H1 (cell line): Measurements from ENCODE around the gene TMIGD3. TPM values are rescaled to one million over a fixed set of nuclear protein-coding genes. Genes with fewer than 3 reads are reported as not detected.

Experiments
- CTCF ChIA-PET: fragments of 300-600 bp; sonication (Branson Sonifier 250); formaldehyde crosslinking; loops from one replicate; lab custom pipeline; 2021; ENCODE audit not compliant: partially characterized antibody; lab: Charles Lee
- POLR2A ChIA-PET: fragments of 300-600 bp; sonication (Branson Sonifier 250); formaldehyde crosslinking; loops from one replicate; lab custom pipeline; 2021; ENCODE audit warnings: inconsistent platforms; ENCODE audit not compliant: partially characterized antibody; lab: Charles Lee
- DNase-seq, 2 experiments: peaks; one replicate each; pipeline versions ENCODE4 v3.0.0 to v3.0.0-alpha.2; 2010 to 2022; ENCODE audit warnings: low spot score in 2 of 2, low read depth in 1 of 2, mixed read lengths in 1 of 2
- FAIRE-seq: peaks from 2 replicates; lab custom pipeline; 2011; peaks lifted over from hg19 to GRCh38; lab: Jason Lieb, UNC
- H2AFZ ChIP-seq: 2 replicates; pipeline ENCODE4 v1.8.1; 2012; ENCODE audit warnings: low read length, inconsistent platforms
- H2AK5ac ChIP-seq: 2 replicates; pipeline ENCODE4 v1.6.1; 2013; ENCODE audit warnings: low read depth, low read length
- H2BK120ac ChIP-seq: replicated peaks from 2 replicates; pipeline ENCODE3; 2013; ENCODE audit warnings: low read depth, low read length, inconsistent platforms
- H2BK12ac ChIP-seq: 2 replicates; pipeline ENCODE4 v1.6.1; 2013; ENCODE audit warnings: low read depth, low read length
- H2BK15ac ChIP-seq: 2 replicates; pipeline ENCODE4 v1.6.1; 2013; ENCODE audit warnings: low read length
- H2BK20ac ChIP-seq: 2 replicates; pipeline ENCODE4 v1.6.1; 2013; ENCODE audit warnings: low read length
- H2BK5ac ChIP-seq: 2 replicates; pipeline ENCODE4 v1.6.1; 2013; ENCODE audit warnings: low read depth, low read length
- H3K14ac ChIP-seq: 2 replicates; pipeline ENCODE4 v1.6.1; 2013; ENCODE audit warnings: inconsistent platforms; ENCODE audit not compliant: insufficient read length
- H3K18ac ChIP-seq: 2 replicates; pipeline ENCODE4 v1.6.1; 2013; ENCODE audit warnings: low read length; ENCODE audit errors: extremely low read depth
- H3K23ac ChIP-seq: 2 replicates; pipeline ENCODE4 v1.6.1; 2013; ENCODE audit warnings: inconsistent platforms; ENCODE audit not compliant: insufficient read length
- H3K23me2 ChIP-seq: 2 replicates; pipeline ENCODE4 v1.6.1; 2013; ENCODE audit warnings: low read depth, low read length
- H3K27ac ChIP-seq: 2 replicates; pipeline ENCODE4 v1.6.1; 2011; ENCODE audit warnings: low read depth, low read length, inconsistent platforms
- H3K27me3 ChIP-seq, 4 experiments: replicated peaks in 1 of 4; 1 replicate in 1 of 4; 2 replicates in 3 of 4; pipeline versions ENCODE4 v1.6.1 to v1.8.1; 2011 to 2013; ENCODE audit warnings: low read length in 3 of 4, mild to moderate bottlenecking in 3 of 4, inconsistent platforms in 2 of 4, mixed read lengths in 2 of 4, moderate library complexity in 1 of 4; ENCODE audit not compliant: control insufficient read depth in 3 of 4, insufficient read depth in 3 of 4; ENCODE audit errors: extremely low read depth in 1 of 4
- H3K36me3 ChIP-seq, 4 experiments: 2 replicates each; pipeline versions ENCODE4 v1.6.1 to v1.8.1; 2011 to 2013; ENCODE audit warnings: mild to moderate bottlenecking in 4 of 4, low read length in 3 of 4, moderate library complexity in 2 of 4, control low read depth in 1 of 4, inconsistent platforms in 1 of 4; ENCODE audit not compliant: insufficient read depth in 4 of 4, control insufficient read depth in 2 of 4
- H3K4ac ChIP-seq: replicated peaks from 2 replicates; pipeline ENCODE3; 2013; ENCODE audit warnings: low read length, low read depth, mixed read lengths, inconsistent platforms; ENCODE audit not compliant: insufficient read length
- H3K4me1 ChIP-seq, 4 experiments: replicated peaks in 1 of 4; 1 replicate in 1 of 4; 2 replicates in 3 of 4; pipeline versions ENCODE4 v1.6.1 to v1.8.1; 2011 to 2013; ENCODE audit warnings: low read length in 3 of 4, inconsistent platforms in 2 of 4, mixed read lengths in 1 of 4; ENCODE audit not compliant: insufficient read depth in 4 of 4, control insufficient read depth in 3 of 4
- H3K4me2 ChIP-seq, 2 experiments: 2 replicates each; pipeline versions ENCODE4 v1.6.1 to v1.8.1; 2011 to 2013; ENCODE audit warnings: low read depth in 2 of 2, low read length in 2 of 2, control low read depth in 1 of 2, inconsistent platforms in 1 of 2, mild to moderate bottlenecking in 1 of 2; ENCODE audit not compliant: insufficient read depth in 1 of 2
- H3K4me3 ChIP-seq, 4 experiments: fragments of 200-600, 300-600 bp in 1 of 4; sonication (generic), shearing (Covaris generic), sonication (Bioruptor Twin) in 1 of 4; 2 replicates each; pipeline versions ENCODE4 v1.5.1 to v1.8.1; 2011 to 2016; ENCODE audit warnings: low read length in 4 of 4, low read depth in 3 of 4, control low read depth in 2 of 4, inconsistent platforms in 2 of 4, mild to moderate bottlenecking in 2 of 4, mixed read lengths in 1 of 4, moderate library complexity in 1 of 4; ENCODE audit not compliant: insufficient read depth in 2 of 4; ENCODE audit errors: extremely low read depth in 1 of 4
- H3K56ac ChIP-seq: replicated peaks from 2 replicates; pipeline ENCODE3; 2013; ENCODE audit warnings: low read depth, mild to moderate bottlenecking, mixed read lengths, low read length, inconsistent platforms; ENCODE audit not compliant: insufficient read length
- H3K79me1 ChIP-seq: 2 replicates; pipeline ENCODE4 v1.6.1; 2013; ENCODE audit warnings: low read depth, low read length, control low read depth
- H3K79me2 ChIP-seq, 2 experiments: 2 replicates each; pipeline versions ENCODE4 v1.6.1 to v1.8.1; 2012 to 2013; ENCODE audit warnings: low read length in 2 of 2, mild to moderate bottlenecking in 2 of 2, inconsistent platforms in 1 of 2; ENCODE audit not compliant: insufficient read depth in 2 of 2, control insufficient read depth in 1 of 2
- H3K9ac ChIP-seq, 4 experiments: replicated peaks in 1 of 4; 1 replicate in 1 of 4; 2 replicates in 3 of 4; pipeline versions ENCODE4 v1.6.1 to v1.8.1; 2011 to 2013; ENCODE audit warnings: low read depth in 3 of 4, low read length in 3 of 4, control low read depth in 2 of 4, mild to moderate bottlenecking in 2 of 4, moderate library complexity in 2 of 4, inconsistent platforms in 1 of 4; ENCODE audit errors: extremely low read depth in 1 of 4
- H3K9me3 ChIP-seq, 2 experiments: 2 replicates each; pipeline versions ENCODE4 v1.6.1 to v1.8.1; 2012 to 2013; ENCODE audit warnings: mild to moderate bottlenecking in 2 of 2, moderate library complexity in 2 of 2, control low read depth in 1 of 2, inconsistent platforms in 1 of 2, low read depth in 1 of 2, low read length in 1 of 2, mixed read lengths in 1 of 2; ENCODE audit not compliant: insufficient read depth in 2 of 2
- H4K20me1 ChIP-seq, 2 experiments: replicated peaks in 1 of 2; 2 replicates each; pipeline versions ENCODE3 to v1.8.1; 2011 to 2013; ENCODE audit warnings: inconsistent platforms in 2 of 2, low read length in 2 of 2, mild to moderate bottlenecking in 1 of 2; ENCODE audit not compliant: insufficient read depth in 2 of 2, control insufficient read depth in 1 of 2
- H4K5ac ChIP-seq: 2 replicates; pipeline ENCODE4 v1.6.1; 2013; ENCODE audit warnings: low read length, low read depth, mixed read lengths, inconsistent platforms; ENCODE audit not compliant: insufficient read length
- H4K8ac ChIP-seq: 2 replicates; pipeline ENCODE4 v1.8.0; 2013; ENCODE audit warnings: mild to moderate bottlenecking, moderate library complexity, low read length, inconsistent platforms; ENCODE audit not compliant: insufficient read depth; ENCODE audit errors: extremely low read depth
- H4K91ac ChIP-seq: replicated peaks from 2 replicates; pipeline ENCODE3; 2013; ENCODE audit warnings: low read length, mixed read lengths, inconsistent platforms; ENCODE audit not compliant: insufficient read length
- BCL11A ChIP-seq, 2 experiments: IDR thresholded peaks; one replicate each; pipeline ENCODE4 v1.6.1; 2011; ENCODE audit warnings: low read depth in 2 of 2, low read length in 2 of 2, mild to moderate bottlenecking in 2 of 2
- CBX5 ChIP-seq: fragments of 300-800, 300-1000 bp; sonication (generic); IDR thresholded peaks from 2 replicates; pipeline ENCODE4 v1.7.1; 2016; ENCODE audit warnings: antibody characterized with exemption, low read length, low read depth
- CHD2 ChIP-seq: IDR thresholded peaks from 2 replicates; pipeline ENCODE4 v1.6.1; 2012; ENCODE audit warnings: low read length, improper control_type of control experiment
- CREB1 ChIP-seq: IDR thresholded peaks from 2 replicates; pipeline ENCODE4 v1.6.1; 2012; ENCODE audit warnings: inconsistent platforms
- GABPA ChIP-seq: IDR thresholded peaks from 2 replicates; pipeline ENCODE4 v1.6.1; 2011; ENCODE audit warnings: mild to moderate bottlenecking, low read length, moderate library complexity, borderline replicate concordance; ENCODE audit not compliant: insufficient read depth
- HDAC6 ChIP-seq: IDR thresholded peaks from one replicate; pipeline ENCODE4 v1.7.1; 2012; ENCODE audit warnings: low read depth, mild to moderate bottlenecking, inconsistent platforms, low read length, moderate library complexity
- POLR2AphosphoS5 ChIP-seq: IDR thresholded peaks from 2 replicates; pipeline ENCODE4 v1.6.1; 2011; ENCODE audit warnings: low read depth, low read length
- RNF2 ChIP-seq: fragments of 200-900, 300-1000 bp; sonication (generic); IDR thresholded peaks from 2 replicates; pipeline ENCODE4 v1.7.1; 2016; ENCODE audit warnings: borderline replicate concordance, low read depth, mild to moderate bottlenecking, antibody characterized with exemption, low read length; ENCODE audit not compliant: poor library complexity, severe bottlenecking; ENCODE audit errors: missing control alignments
- SIN3A ChIP-seq, 2 experiments: IDR thresholded peaks in 1 of 2; conservative IDR thresholded peaks in 1 of 2; 2 replicates each; pipeline ENCODE4 v1.6.1; 2011 to 2012; ENCODE audit warnings: low read length in 2 of 2, improper control_type of control experiment in 1 of 2, low read depth in 1 of 2, mild to moderate bottlenecking in 1 of 2
- SP1 ChIP-seq: IDR thresholded peaks from 2 replicates; pipeline ENCODE4 v1.6.1; 2011; ENCODE audit warnings: low read depth, low read length
- SP2 ChIP-seq: IDR thresholded peaks from 2 replicates; pipeline ENCODE4 v1.6.1; 2012; ENCODE audit warnings: mild to moderate bottlenecking, low read length, inconsistent platforms
- SP4 ChIP-seq: IDR thresholded peaks from 2 replicates; pipeline ENCODE4 v1.6.1; 2012; ENCODE audit warnings: low read length, inconsistent platforms
- SRF ChIP-seq: IDR thresholded peaks from 2 replicates; pipeline ENCODE4 v1.6.1; 2011; ENCODE audit warnings: mild to moderate bottlenecking, low read depth, low read length, moderate library complexity
- TAF1 ChIP-seq: IDR thresholded peaks from 2 replicates; pipeline ENCODE4 v1.6.1; 2011; ENCODE audit warnings: mild to moderate bottlenecking, low read depth, low read length
- TAF7 ChIP-seq: optimal IDR thresholded peaks from 2 replicates; pipeline ENCODE3; 2011; ENCODE audit warnings: low read depth, mild to moderate bottlenecking, inconsistent platforms, low read length, moderate library complexity, borderline replicate concordance
- TCF12 ChIP-seq: IDR thresholded peaks from 2 replicates; pipeline ENCODE4 v1.6.1; 2011; ENCODE audit warnings: low read depth, mild to moderate bottlenecking, low read length
- WGBS, 2 experiments: shearing (Covaris generic) in 1 of 2; methylation state at CpG; one replicate each; pipeline versions ENCODE4 v1.1.6 to v1.1.7; 2013 to 2015; ENCODE audit warnings: low lambda C conversion rate in 2 of 2, mixed read lengths in 2 of 2, inconsistent platforms in 1 of 2, low coverage in 1 of 2, missing lambda C conversion rate in 1 of 2; ENCODE audit not compliant: insufficient replicate concordance in 2 of 2, insufficient coverage in 1 of 2, insufficient read length in 1 of 2; ENCODE audit errors: extremely low coverage in 1 of 2, missing lambda C conversion rate in 1 of 2; 5-methylcytosine and 5-hydroxymethylcytosine counted together
- polyA plus RNA-seq, 7 experiments: library from polyadenylated mRNA; depleted of rRNA in 3 of 7; stranded (reverse) in 5 of 7; unstranded in 2 of 7; fragments of >200 nt in 5 of 7; fragments of 200-250 nt in 2 of 7; gene quantifications; 1 replicate in 5 of 7; 2 replicates in 1 of 7; 4 replicates in 1 of 7; pipeline versions ENCODE4 v1.2.1 to v1.2.3, GENCODE V29; 2011 to 2013; ENCODE audit warnings: missing spikeins in 2 of 7, mixed read lengths in 2 of 7
- total RNA-seq: library from RNA; stranded (reverse); fragmentation: NEBNext Ultra II Directional; extraction: Animal tissue kit (Norgen Biotek cat#: 25700); gene quantifications from 2 replicates; pipeline ENCODE4 v1.2.1, GENCODE V29; 2021

The TMIGD3 gene
- total and polyA plus RNA-seq, 2 of the 8 experiments (the other 6 are each of a cell fraction or from before 2014, with no cell fraction given) = not detected

GRCh38 chr1:111506561-111506960 lies 3.1 kb upstream of the TMIGD3 start:
- Histone ChIP-seq H4K20me1 (no peaks in the 10 kb centered on the region), H3K18ac (no peak overlapping the region), H3K4me3 (no peak overlapping the region), H2BK12ac (no peak overlapping the region), H2AK5ac (no peak overlapping the region), H2AFZ (no peak overlapping the region), H4K91ac (no peak overlapping the region), H2BK20ac (no peak overlapping the region), H4K5ac (no peak overlapping the region), H2BK15ac (no peak overlapping the region), H3K23ac (no peak overlapping the region), H3K27ac (no peak overlapping the region), H3K79me1 (no peaks in the 10 kb centered on the region), H2BK120ac (no peak overlapping the region), H3K9me3 (no peaks in the 10 kb centered on the region), H3K23me2 (no peaks in the 10 kb centered on the region; the same call in 1 of the 2 replicates), H3K79me2 (no peaks in the 10 kb centered on the region), H3K9ac (no peak overlapping the region), H3K4ac (no peak overlapping the region), H4K8ac (no peak overlapping the region), H3K56ac (no peak overlapping the region), H3K27me3 (no peaks in the 10 kb centered on the region), H3K4me2 (no peak overlapping the region), H2BK5ac (no peak overlapping the region), H3K14ac (no peak overlapping the region), H3K4me1 (peaks cover 0 to 9% (median 3%) of the 10 kb centered on the region in 4 experiments; a peak in 5 of 7 replicates), H3K36me3 (no peaks in the 10 kb centered on the region)
- FAIRE-seq (no peak), DNase-seq (no peak)
- 45% methylated on average over 2 of the region's 2 CpGs; no CpG with 5 or more reads in 1 of the 2 experiments for WGBS, 2 experiments
- ChIA-PET CTCF (interaction anchor here (0.7 to 3.6 kb wide), 14 partner anchors 9 to 262 kb away, joined by 3 to 33 read pairs (median 12); partner anchors contain the start of gene DDX20), POLR2A (interaction anchor here (0.9 to 1.4 kb wide), 2 partner anchors 58 to 265 kb away, joined by 3 to 4 read pairs; partner anchors contain the start of gene WDR77)
- TF ChIP-seq HDAC6 (no peak), SP4 (no peak), RNF2 (no peak), TCF12 (no peak), SP1 (no peak), GABPA (no peak), BCL11A (IDR thresholded peaks at IDR 0.05; ENCODE audit: low read depth in 2 of 2, low read length in 2 of 2) (no peak), SIN3A (conservative IDR thresholded peaks at IDR 0.05 in 1 of 2, IDR thresholded peaks at IDR 0.05 in 1 of 2; ENCODE audit: low read depth in 1 of 2, low read length in 2 of 2) (no peak), CREB1 (no peak), CBX5 (no peak), TAF1 (no peak), CHD2 (no peak), SRF (no peak), SP2 (no peak), POLR2AphosphoS5 (no peak), TAF7 (no peak)
